Muscle layer of duodenum (tissue), 2 donors: ENCODE measurements around the gene POLR2F.

Experiments used
- H3K27ac ChIP-seq: one replicate; pipeline ENCODE4 v1.7.0; 2013; ENCODE audit warnings: mild to moderate bottlenecking, low read length
- H3K27me3 ChIP-seq: one replicate; pipeline ENCODE4 v1.7.0; 2013; ENCODE audit warnings: low read depth, mild to moderate bottlenecking, control low read depth, low read length
- H3K36me3 ChIP-seq, 2 donors: one replicate each; pipeline ENCODE4 v1.7.0; 2013; ENCODE audit warnings: low read length in 2 of 2, control low read depth in 1 of 2, mild to moderate bottlenecking in 1 of 2; ENCODE audit not compliant: insufficient read depth in 2 of 2, control insufficient read depth in 1 of 2
- H3K4me1 ChIP-seq, 2 donors: one replicate each; pipeline ENCODE4 v1.7.0; 2013; ENCODE audit warnings: low read length in 2 of 2, mild to moderate bottlenecking in 2 of 2, control low read depth in 1 of 2, moderate library complexity in 1 of 2; ENCODE audit not compliant: insufficient read depth in 2 of 2, control insufficient read depth in 1 of 2
- H3K4me3 ChIP-seq, 2 donors: one replicate each; pipeline ENCODE4 v1.7.0; 2013; ENCODE audit warnings: low read length in 2 of 2, low read depth in 1 of 2, mild to moderate bottlenecking in 1 of 2
- H3K9me3 ChIP-seq, 2 donors: one replicate each; pipeline ENCODE4 v1.7.0; 2013; ENCODE audit warnings: low read length in 2 of 2, control low read depth in 1 of 2, mild to moderate bottlenecking in 1 of 2; ENCODE audit not compliant: control insufficient read depth in 1 of 2
- donor health status: healthy.

POLR2F gene

GRCh38 chr22:37959231-37959825 lies 5.8 kb downstream of the POLR2F start:
- no peaks in the 10 kb centered on the region for H3K27me3 ChIP-seq
- no peaks in the 10 kb centered on the region for H3K9me3 ChIP-seq
- H3K4me1 ChIP-seq: peaks cover 5 to 8% of the 10 kb centered on the region in 2 donors
- no peak overlapping the region for H3K27ac ChIP-seq
- peaks cover 39 to 69% of the 10 kb centered on the region in 2 donors for H3K36me3 ChIP-seq
- H3K4me3 ChIP-seq: no peak overlapping the region

DNA sequence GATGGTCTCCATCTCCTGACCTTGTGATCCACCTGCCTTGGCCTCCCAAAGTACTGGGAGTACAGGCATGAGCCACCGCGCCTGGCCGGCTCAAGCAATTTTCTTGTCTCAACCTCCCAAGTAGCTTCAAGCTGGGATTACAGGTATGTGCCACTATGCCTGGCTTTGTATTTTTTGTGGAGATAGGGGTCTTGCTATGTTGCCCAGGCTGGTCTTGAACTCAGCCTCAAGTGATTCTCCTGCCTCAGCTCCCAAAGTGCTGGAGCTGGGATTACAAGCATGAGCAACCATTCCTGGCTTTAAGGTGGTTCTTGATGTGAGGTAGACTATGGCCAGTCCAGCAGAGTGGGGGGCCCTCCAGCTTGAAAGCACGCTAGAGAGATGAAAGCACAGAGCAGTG lies 7.6 kb downstream of the POLR2F start:
- H3K9me3 ChIP-seq: no peaks in the 10 kb centered on the region
- peaks cover 0 to 6% of the 10 kb centered on the region in 2 donors for H3K4me1 ChIP-seq
- H3K27ac ChIP-seq: no peak overlapping the region
- no peaks in the 10 kb centered on the region for H3K27me3 ChIP-seq
- H3K36me3 ChIP-seq: peaks cover 39 to 69% of the 10 kb centered on the region in 2 donors
- no peak overlapping the region for H3K4me3 ChIP-seq

GRCh38 chr22:37965940-37966664 lies 12.6 kb downstream of the POLR2F start:
- H3K4me1 ChIP-seq: peaks cover 0 to 11% of the 10 kb centered on the region in 2 donors
- H3K27ac ChIP-seq: no peak overlapping the region
- no peaks in the 10 kb centered on the region for H3K27me3 ChIP-seq
- no peaks in the 10 kb centered on the region for H3K9me3 ChIP-seq
- H3K36me3 ChIP-seq: peaks cover 30 to 48% of the 10 kb centered on the region in 2 donors
- H3K4me3 ChIP-seq: no peak overlapping the region

DNA sequence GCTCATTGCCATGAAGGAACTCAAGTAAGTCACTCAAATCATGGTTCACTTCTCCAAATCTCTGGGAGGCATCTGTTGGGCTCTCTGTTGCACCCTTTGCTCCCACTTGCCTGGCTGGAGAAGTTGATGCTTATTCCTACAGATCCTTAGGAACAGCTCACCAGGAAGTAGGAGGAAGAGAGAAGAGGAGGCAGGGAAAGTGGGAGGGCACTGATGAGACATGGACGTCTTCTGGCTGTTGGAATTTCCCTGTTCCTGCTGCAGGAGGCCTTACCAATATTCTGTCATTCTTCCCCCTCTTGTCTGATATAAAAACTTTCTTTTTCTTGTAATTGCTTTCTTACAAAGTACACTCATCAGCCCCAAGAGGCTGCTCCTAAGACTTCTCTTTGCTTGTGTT lies 13.6 kb downstream of the POLR2F start:
- Histone ChIP-seq H3K36me3 (peaks cover 23 to 38% of the 10 kb centered on the region in 2 donors), H3K4me3 (no peak overlapping the region), H3K27ac (no peak overlapping the region), H3K9me3 (no peaks in the 10 kb centered on the region), H3K27me3 (no peaks in the 10 kb centered on the region), H3K4me1 (peaks cover 0 to 11% of the 10 kb centered on the region in 2 donors)

GRCh38 chr22:37967637-37968451 lies 14.3 kb downstream of the POLR2F start:
- peaks cover 0 to 17% of the 10 kb centered on the region in 2 donors for H3K4me1 ChIP-seq
- H3K27me3 ChIP-seq: no peaks in the 10 kb centered on the region
- no peak overlapping the region for H3K27ac ChIP-seq
- no peaks in the 10 kb centered on the region for H3K9me3 ChIP-seq
- H3K36me3 ChIP-seq: peaks cover 23 to 34% of the 10 kb centered on the region in 2 donors
- no peak overlapping the region for H3K4me3 ChIP-seq

DNA sequence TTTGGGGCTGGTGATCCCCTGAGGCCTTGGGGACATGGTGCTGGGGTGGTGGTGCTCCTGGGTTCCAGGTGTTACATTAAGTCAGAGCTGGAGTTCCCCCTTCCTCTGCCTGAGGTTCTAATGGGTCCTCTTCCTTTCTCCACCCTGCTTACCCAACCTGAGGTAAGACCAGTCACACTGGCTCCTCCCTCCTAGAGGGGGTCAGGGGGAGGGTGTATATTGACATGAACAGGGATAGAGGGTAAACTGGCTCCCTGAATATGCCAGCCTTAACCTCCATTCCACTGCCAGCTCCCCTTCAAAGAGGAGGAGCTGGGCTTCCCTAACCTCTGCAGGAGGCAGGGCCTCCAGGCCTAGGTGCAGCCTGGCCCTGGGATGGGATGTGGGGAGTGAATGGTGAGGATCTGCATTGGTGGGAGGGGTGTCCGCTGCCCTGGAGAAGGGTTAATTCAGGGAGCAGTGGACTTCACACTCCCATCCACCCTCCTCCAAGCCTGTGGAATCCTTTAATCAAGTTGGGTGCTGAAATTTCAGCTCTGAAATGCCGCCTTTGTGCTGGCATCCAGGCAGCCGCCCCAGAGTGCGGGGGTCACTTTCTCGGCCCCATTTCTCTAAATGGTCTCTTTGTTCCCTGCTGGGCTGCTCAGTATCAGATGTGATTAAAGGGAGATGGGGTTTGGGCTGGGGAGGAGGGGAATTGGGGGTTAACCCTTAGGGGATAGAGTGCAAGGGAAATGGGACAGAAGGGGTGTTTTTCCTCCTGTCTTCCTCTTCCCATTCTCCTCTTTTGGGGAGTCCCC lies 15.2 kb downstream of the POLR2F start:
- Histone ChIP-seq H3K27me3 (no peaks in the 10 kb centered on the region), H3K4me3 (no peak overlapping the region), H3K4me1 (peaks cover 0 to 18% of the 10 kb centered on the region in 2 donors), H3K27ac (no peak overlapping the region), H3K36me3 (peaks cover 20 to 26% of the 10 kb centered on the region in 2 donors), H3K9me3 (no peaks in the 10 kb centered on the region)

DNA sequence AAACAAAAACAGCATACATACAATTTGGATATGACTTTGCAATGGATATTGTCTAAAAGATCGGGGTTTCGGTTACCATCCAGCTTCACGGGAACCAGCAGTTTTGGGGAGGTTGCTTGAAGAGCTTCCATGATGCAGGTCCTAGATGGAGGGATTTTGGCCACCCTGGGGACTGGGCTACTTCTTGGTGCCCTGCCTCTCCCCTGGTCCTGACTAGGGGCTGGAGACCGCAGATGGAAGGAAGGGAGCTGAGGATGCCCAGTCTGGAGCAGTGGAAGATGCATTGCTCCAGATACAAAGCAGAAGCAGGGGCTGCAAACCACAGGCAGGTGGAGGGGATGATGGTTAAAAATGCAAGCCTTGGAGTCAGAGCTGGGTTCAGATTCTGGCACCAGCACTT lies 17.4 kb downstream of the POLR2F start:
- H3K4me1 ChIP-seq: peaks cover 0 to 14% of the 10 kb centered on the region in 2 donors
- H3K9me3 ChIP-seq: no peaks in the 10 kb centered on the region
- peaks cover 20 to 27% of the 10 kb centered on the region in 2 donors for H3K36me3 ChIP-seq
- no peak overlapping the region for H3K4me3 ChIP-seq
- no peaks in the 10 kb centered on the region for H3K27me3 ChIP-seq
- no peak overlapping the region for H3K27ac ChIP-seq

DNA sequence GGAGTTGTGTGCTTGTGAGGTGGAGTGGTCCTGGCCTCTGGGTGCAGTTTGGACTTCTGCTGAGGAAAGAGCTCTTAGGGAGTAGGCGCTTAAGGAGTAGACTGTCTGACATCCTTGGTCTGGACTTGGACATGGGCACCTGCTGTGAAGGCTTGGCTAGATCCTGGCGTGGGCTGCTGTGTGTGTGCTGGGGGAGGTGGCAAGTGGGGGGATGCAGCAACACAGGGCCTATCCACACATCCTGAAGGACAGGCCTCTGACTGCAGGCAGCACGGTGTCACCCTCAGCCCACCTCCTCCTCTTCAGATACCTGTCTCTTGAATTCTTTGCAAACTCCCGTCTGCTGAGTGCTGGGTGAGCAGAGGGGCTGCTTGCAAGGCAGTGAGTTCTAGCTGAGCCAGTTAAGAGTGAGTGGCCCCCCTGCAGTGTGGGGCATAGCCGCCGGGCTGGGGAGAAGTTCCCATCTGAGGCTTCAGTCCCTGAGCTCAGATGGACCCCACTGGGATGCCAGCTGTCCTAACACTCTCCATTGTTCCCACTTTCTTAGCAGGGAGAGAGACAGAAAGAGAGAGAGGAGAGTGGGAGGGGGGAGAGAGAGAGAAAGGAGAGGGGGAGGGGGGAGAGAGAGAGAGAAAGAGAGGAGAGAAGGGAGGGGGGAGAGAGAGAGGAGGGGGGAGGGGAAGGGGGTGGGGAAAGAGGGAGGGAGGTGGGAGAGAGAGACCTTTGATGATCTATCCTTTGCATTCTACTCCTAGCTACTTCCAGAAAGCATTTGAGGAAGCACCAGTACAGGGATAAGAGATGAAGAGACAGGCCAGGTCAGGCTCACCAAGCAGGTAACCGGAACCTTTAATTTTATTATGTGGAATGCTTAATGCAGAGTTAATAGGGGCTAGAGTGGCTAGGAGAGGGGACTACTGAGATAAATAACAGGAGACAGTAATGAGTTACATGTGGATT lies 18.3 kb downstream of the POLR2F start:
- Histone ChIP-seq H3K4me1 (peaks cover 0 to 7% of the 10 kb centered on the region in 2 donors), H3K4me3 (no peak overlapping the region), H3K27me3 (no peaks in the 10 kb centered on the region), H3K36me3 (peaks cover 17 to 31% of the 10 kb centered on the region in 2 donors), H3K27ac (no peak overlapping the region), H3K9me3 (no peaks in the 10 kb centered on the region)

DNA sequence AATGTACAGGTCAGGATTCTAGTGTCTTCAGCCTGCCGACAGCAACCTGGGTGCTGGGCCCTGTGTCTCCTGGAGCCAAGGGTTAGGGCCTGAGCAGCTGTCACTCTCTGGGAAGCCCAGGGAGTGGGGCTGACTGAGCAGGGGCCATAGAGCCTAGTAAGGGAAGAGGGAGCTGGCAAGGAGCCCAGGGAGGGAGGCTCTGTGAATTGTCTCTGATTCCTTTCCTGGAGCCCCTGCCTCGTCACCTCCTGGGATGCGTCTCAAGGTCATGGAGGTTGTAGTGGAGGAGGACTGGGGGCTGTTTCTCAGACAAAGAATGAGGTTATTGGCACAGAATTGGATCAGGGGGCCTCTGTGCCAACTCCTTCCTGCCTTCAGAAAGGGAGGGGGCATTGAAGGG lies 19.0 kb downstream of the POLR2F start:
- Histone ChIP-seq H3K27ac (no peak overlapping the region), H3K9me3 (no peaks in the 10 kb centered on the region), H3K4me3 (no peak overlapping the region), H3K27me3 (no peaks in the 10 kb centered on the region), H3K4me1 (peaks cover 0 to 7% of the 10 kb centered on the region in 2 donors), H3K36me3 (peaks cover 9 to 25% of the 10 kb centered on the region in 2 donors)
